Thyroid gland (tissue), 4 donors: ENCODE data around the gene SLC44A4.

Experiments
- CTCF ChIP-seq, 6 experiments: fragments of 200-600 bp in 3 of 6; fragments of 450-650 bp in 3 of 6; sonication (generic) in 3 of 6; IDR thresholded peaks; one replicate each; pipeline ENCODE4 v1.5.1; 2016 to 2019; ENCODE audit warnings: antibody characterized with exemption in 6 of 6, mild to moderate bottlenecking in 2 of 6, inconsistent platforms in 1 of 6, moderate library complexity in 1 of 6
- POLR2A ChIP-seq, 2 donors: fragments of 450-650 bp; IDR thresholded peaks; one replicate each; pipeline ENCODE4 v1.6.1; 2017; ENCODE audit warnings: antibody characterized with exemption in 2 of 2, mild to moderate bottlenecking in 2 of 2, moderate library complexity in 1 of 2

GRCh38 chr6:31830886-31831335, 47.9 kb downstream of the SLC44A4 start:
- TF ChIP-seq POLR2A (IDR thresholded peaks at IDR 0.05) (no peak), CTCF (IDR thresholded peaks at IDR 0.05) (no peak)
